CD4-positive, alpha-beta T cell (primary cell): ENCODE measurements around the gene MFAP3L. TPM values are rescaled to one million over a fixed set of nuclear protein-coding genes. Genes with fewer than 3 reads are reported as not detected.
"Not testable (repeated sequence)": the region's sequence is repeated elsewhere in the genome, so short reads cannot be mapped to it uniquely, and the experiment has no call there.

Experiments
- ATAC-seq: fragments of 200-7000 bp; cut with Tn5 transposase; one replicate; pipeline ENCODE4 v1.10.0; 2022; ENCODE audit warnings: mild to moderate bottlenecking; ENCODE audit not compliant: poor library complexity
- CTCF ChIA-PET: fragments of 350-600 bp; sonication (Branson Sonifier 250); formaldehyde crosslinking; loops from one replicate; lab custom pipeline; 2021; ENCODE audit warnings: antibody characterized with exemption, inconsistent platforms; lab: Charles Lee
- POLR2A ChIA-PET: fragments of 350-600 bp; sonication (Branson Sonifier 250); formaldehyde crosslinking; loops from one replicate; lab custom pipeline; 2021; ENCODE audit warnings: antibody characterized with exemption, inconsistent platforms; lab: Charles Lee
- DNase-seq, 14 experiments: peaks; one replicate each; pipeline ENCODE4 v3.0.0-alpha.2; 2013 to 2020; ENCODE audit warnings: mixed read lengths in 2 of 14
- H3K27ac ChIP-seq, 2 donors: one replicate each; pipeline versions ENCODE4 v1.5.1 to v1.7.0; 2013; ENCODE audit warnings: low read length in 2 of 2, low read depth in 1 of 2, mild to moderate bottlenecking in 1 of 2
- H3K27me3 ChIP-seq, 2 experiments: 1 replicate in 1 of 2; 2 replicates in 1 of 2; pipeline versions ENCODE4 v1.6.1 to v1.7.0; 2013; ENCODE audit warnings: low read length in 2 of 2, control low read depth in 1 of 2, mild to moderate bottlenecking in 1 of 2, moderate library complexity in 1 of 2; ENCODE audit not compliant: insufficient read depth in 2 of 2, control insufficient read depth in 1 of 2
- H3K36me3 ChIP-seq: one replicate; pipeline ENCODE4 v1.6.1; 2013; ENCODE audit warnings: low read length, control low read depth; ENCODE audit not compliant: insufficient read depth
- H3K4me1 ChIP-seq: one replicate; pipeline ENCODE4 v1.6.1; 2013; ENCODE audit warnings: low read length, control low read depth; ENCODE audit not compliant: insufficient read depth
- H3K4me3 ChIP-seq: one replicate; pipeline ENCODE4 v1.5.1; 2013; ENCODE audit warnings: mild to moderate bottlenecking, low read length, moderate library complexity
- H3K9me3 ChIP-seq, 2 experiments: 1 replicate in 1 of 2; 2 replicates in 1 of 2; pipeline versions ENCODE4 v1.6.1 to v1.7.0; 2013; ENCODE audit warnings: low read length in 2 of 2, mild to moderate bottlenecking in 2 of 2, control low read depth in 1 of 2, moderate library complexity in 1 of 2; ENCODE audit not compliant: control insufficient read depth in 1 of 2, insufficient read depth in 1 of 2
- H3K27ac Mint-ChIP-seq: one replicate; pipeline ENCODE4 v1.8.0; 2020; ENCODE audit warnings: mixed read lengths
- H3K27me3 Mint-ChIP-seq: one replicate; pipeline ENCODE4 v1.8.0; 2021; ENCODE audit warnings: mixed read lengths
- H3K36me3 Mint-ChIP-seq: one replicate; pipeline ENCODE4 v1.8.0; 2021; ENCODE audit warnings: low read depth, mixed read lengths
- H3K4me1 Mint-ChIP-seq: one replicate; pipeline ENCODE4 v1.8.0; 2021; ENCODE audit warnings: low read depth, mixed read lengths
- H3K4me3 Mint-ChIP-seq: one replicate; pipeline ENCODE4 v1.8.0; 2020; ENCODE audit warnings: mild to moderate bottlenecking, mixed read lengths
- H3K9me3 Mint-ChIP-seq: one replicate; pipeline ENCODE4 v1.8.0; 2020; ENCODE audit warnings: mixed read lengths
- intact Hi-C, 2 experiments: fragments of 100-400 bp; cut with DNase I in 1 of 2; cut with micrococcal nuclease in 1 of 2; formaldehyde crosslinking; loops; one replicate each; pipeline versions ENCODE4 v1.15.1 to v1.9.0; 2023 to 2025; cut with DNase I, micrococcal nuclease
- total RNA-seq, 174 experiments: library from RNA in 2 of 174; stranded (reverse) in 2 of 174; gene quantifications; one replicate each; pipeline ENCODE4 v1.2.3 and lab custom pipeline; 2021 to 2026
- TF ChIP-seq, protein P1 (sequence below): fragments of 200-600 bp; IDR thresholded peaks from one replicate; pipeline ENCODE4 v1.8.0; 2022; ENCODE audit warnings: antibody characterized with exemption, mild to moderate bottlenecking

MFAP3L gene
- total RNA-seq, 2 experiments from 2014 or later = 0.59 to 1.3 TPM

DNA sequence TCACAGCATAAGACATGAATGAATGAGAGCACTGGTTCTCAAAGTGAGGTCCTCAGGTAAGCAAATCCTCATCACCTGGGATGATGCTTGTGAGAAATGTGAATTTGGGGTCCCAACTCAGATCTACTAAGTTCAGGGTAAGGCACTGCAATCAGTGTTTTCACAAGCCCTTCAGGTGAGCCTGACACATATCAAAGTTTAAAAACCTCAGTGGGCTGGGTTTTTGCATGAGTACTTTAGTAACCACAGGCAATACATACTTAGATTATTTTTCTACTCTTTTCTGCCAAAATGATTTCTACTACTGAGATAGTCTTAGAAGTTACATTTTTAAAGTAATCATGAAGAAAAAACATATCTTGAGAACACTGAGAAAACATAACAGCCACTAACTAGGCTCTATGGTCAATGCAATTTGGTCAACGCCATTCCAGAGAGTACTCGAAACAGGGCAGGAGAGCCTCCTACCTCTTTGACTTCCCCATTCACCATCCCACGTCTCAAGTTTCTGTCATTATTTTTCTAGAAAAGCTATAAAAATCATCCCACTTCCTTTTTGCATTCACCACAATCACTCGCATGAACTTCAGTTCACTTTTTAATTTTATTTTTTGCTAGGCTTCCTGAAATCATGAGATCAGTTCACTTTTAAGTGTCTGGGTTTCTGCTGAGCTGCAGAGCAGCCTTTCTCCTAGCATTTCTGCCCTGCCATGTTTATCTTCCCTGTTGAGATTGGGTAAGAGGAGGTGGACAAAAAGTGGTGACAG, 73.8 kb downstream of the MFAP3L start:
- Mint-ChIP-seq H3K36me3 (no peaks in the 10 kb centered on the region), H3K4me3 (no peak overlapping the region), H3K9me3 (no peaks in the 10 kb centered on the region), H3K4me1 (no peaks in the 10 kb centered on the region), H3K27ac (no peak overlapping the region), H3K27me3 (peaks cover 7% of the 10 kb centered on the region)
- H3K9me3 ChIP-seq = no peaks in the 10 kb centered on the region
- H3K27me3 ChIP-seq = no peaks in the 10 kb centered on the region
- H3K36me3 ChIP-seq = no peaks in the 10 kb centered on the region
- ATAC-seq = no peak
- intact Hi-C loops = no loop called here
- DNase-seq = peak in 1 of 14 experiments; percentile 0
- no peaks in the 10 kb centered on the region for H3K4me1 ChIP-seq
- no peak overlapping the region for H3K4me3 ChIP-seq
- ChIA-PET POLR2A (no interaction called here), CTCF (no interaction called here)
- H3K27ac ChIP-seq = no peak overlapping the region
- TF ChIP-seq, protein P1, sequence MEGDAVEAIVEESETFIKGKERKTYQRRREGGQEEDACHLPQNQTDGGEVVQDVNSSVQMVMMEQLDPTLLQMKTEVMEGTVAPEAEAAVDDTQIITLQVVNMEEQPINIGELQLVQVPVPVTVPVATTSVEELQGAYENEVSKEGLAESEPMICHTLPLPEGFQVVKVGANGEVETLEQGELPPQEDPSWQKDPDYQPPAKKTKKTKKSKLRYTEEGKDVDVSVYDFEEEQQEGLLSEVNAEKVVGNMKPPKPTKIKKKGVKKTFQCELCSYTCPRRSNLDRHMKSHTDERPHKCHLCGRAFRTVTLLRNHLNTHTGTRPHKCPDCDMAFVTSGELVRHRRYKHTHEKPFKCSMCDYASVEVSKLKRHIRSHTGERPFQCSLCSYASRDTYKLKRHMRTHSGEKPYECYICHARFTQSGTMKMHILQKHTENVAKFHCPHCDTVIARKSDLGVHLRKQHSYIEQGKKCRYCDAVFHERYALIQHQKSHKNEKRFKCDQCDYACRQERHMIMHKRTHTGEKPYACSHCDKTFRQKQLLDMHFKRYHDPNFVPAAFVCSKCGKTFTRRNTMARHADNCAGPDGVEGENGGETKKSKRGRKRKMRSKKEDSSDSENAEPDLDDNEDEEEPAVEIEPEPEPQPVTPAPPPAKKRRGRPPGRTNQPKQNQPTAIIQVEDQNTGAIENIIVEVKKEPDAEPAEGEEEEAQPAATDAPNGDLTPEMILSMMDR = no peak

DNA sequence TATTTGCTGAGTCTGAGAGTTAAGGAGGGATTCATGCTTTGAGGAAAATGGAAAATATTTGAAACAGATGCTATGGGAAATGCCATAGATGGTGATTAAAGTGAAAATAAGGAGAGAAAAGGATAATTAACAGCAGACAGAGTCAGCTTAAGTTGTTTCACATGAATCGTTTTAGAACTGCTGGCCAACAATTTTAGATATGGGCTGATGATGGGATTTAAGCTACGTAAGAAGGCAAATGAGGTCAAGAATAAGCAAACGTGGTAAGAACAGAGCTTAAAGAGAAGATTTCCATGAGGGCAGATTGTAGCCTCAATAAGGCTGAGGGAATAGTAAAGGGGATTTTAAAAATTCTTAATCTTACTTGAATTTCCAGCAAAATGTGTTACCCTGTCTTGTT, 77.9 kb downstream of the MFAP3L start:
- Histone ChIP-seq H3K36me3 (no peaks in the 10 kb centered on the region), H3K27ac (no peak overlapping the region), H3K4me3 (no peak overlapping the region), H3K27me3 (no peaks in the 10 kb centered on the region), H3K4me1 (no peaks in the 10 kb centered on the region), H3K9me3 (no peaks in the 10 kb centered on the region)
- CTCF ChIA-PET = no interaction called here
- DNase-seq = no peak
- Mint-ChIP-seq H3K4me3 (no peak overlapping the region), H3K27me3 (peaks cover 7% of the 10 kb centered on the region), H3K27ac (no peak overlapping the region), H3K36me3 (no peaks in the 10 kb centered on the region), H3K4me1 (no peaks in the 10 kb centered on the region), H3K9me3 (no peaks in the 10 kb centered on the region)
- ATAC-seq = no peak
- intact Hi-C loops = no loop called here
- POLR2A ChIA-PET = no interaction called here
- TF ChIP-seq, protein P1 = no peak

DNA sequence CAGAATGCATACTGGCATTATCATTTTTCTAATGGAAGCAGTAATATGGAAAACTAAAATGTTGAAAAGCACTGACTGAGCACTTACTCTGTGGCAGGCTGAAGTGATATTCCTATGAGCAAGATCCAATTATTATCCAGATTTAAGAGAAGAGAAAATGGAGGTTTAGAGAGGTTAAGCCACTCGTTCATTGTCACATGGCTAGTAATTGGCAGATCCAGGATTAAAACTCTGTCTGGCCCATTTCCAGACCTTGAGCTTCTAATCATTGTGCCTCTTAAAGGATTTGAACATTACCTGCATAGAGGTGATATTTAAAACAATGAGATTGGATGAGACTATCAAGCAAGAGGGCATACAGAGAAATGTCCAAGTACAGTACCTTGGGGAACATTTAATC, 80.6 kb downstream of the MFAP3L start:
- TF ChIP-seq, protein P1 = no peak
- no peak overlapping the region for H3K27ac ChIP-seq
- POLR2A ChIA-PET = no interaction called here
- H3K36me3 ChIP-seq = no peaks in the 10 kb centered on the region
- no peaks in the 10 kb centered on the region for H3K36me3 Mint-ChIP-seq
- intact Hi-C loops = no loop called here
- no peak overlapping the region for H3K27ac Mint-ChIP-seq
- no peaks in the 10 kb centered on the region for H3K9me3 Mint-ChIP-seq
- no peak for ATAC-seq
- H3K4me3 ChIP-seq = no peak overlapping the region
- DNase-seq = no peak
- no peaks in the 10 kb centered on the region for H3K4me1 Mint-ChIP-seq
- H3K9me3 ChIP-seq = no peaks in the 10 kb centered on the region
- no peak overlapping the region for H3K4me3 Mint-ChIP-seq
- CTCF ChIA-PET = no interaction called here
- no peaks in the 10 kb centered on the region for H3K4me1 ChIP-seq
- peaks cover 7% of the 10 kb centered on the region for H3K27me3 Mint-ChIP-seq
- no peaks in the 10 kb centered on the region for H3K27me3 ChIP-seq

DNA sequence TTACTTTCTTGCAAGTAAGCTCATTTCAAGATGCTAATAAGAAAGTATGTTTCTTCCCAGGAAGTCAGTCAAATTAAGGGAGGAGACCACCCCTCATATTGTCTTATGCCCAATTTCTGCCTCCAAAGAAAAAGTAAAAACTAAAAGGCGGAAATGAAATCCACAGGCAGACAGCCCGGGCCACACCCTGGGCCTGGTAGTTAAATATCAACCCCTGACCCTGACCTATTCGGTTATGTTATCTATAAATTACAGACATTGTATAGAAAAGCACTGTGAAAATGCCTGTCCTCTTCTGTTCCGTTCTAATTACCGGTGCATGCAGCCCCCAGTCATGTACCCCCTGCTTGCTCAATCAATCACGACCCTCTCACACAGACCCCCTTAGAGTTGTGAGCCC, 82.6 kb downstream of the MFAP3L start:
- H3K27me3 Mint-ChIP-seq, CTCF ChIA-PET, H3K4me1 ChIP-seq, DNase-seq, H3K4me3 Mint-ChIP-seq, H3K4me1 Mint-ChIP-seq, POLR2A ChIA-PET, intact Hi-C loops, H3K9me3 Mint-ChIP-seq, ATAC-seq, H3K27ac ChIP-seq, H3K36me3 Mint-ChIP-seq, H3K36me3 ChIP-seq, H3K27ac Mint-ChIP-seq, H3K27me3 ChIP-seq, H3K9me3 ChIP-seq, H3K4me3 ChIP-seq: not testable (repeated sequence)
